C4-2B (cell line): ENCODE measurements around the gene BLOC1S1.

Source experiments
- H3K27ac ChIP-seq: fragments of 450-650 bp; 2 replicates; pipeline ENCODE4 v1.5.1; 2017
- CTCF ChIP-seq: fragments of 450-650 bp; conservative IDR thresholded peaks from 2 replicates; pipeline ENCODE4 v1.5.1; 2017; ENCODE audit warnings: mild to moderate bottlenecking
- ZFX ChIP-seq: fragments of 450-650 bp; IDR thresholded peaks from 2 replicates; pipeline ENCODE4 v1.6.1; 2017

The BLOC1S1 gene

DNA sequence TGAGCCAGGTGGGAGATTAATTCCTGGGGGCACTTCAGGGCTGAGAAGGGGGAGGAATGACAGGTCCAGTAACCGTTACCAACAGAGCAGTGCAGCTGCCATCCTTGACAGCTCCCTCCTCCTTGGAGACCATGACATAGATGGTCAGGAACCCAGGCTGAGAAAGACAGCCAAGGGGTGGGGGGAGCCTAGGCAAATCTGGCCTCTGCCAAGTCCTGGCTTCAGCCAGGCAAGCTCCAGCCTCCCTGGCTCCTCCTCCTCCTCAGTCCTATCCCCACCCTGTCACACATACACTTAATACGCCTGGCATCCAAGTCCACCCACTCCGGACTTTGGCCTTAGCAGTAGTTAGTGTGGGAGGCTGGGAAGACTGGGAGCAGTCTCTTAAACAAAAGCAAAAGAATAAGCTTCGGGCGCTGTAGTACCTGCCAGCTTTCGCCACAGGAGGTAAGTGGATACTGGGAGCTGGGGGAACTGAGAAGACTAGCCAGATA, 4.3 kb downstream of the BLOC1S1 start, which contains the start of gene RDH5:
Gene RDH5 (plus strand): TSS at position 323 of the 494 bp plus-strand sequence. CDS start 792 bp downstream, outside the sequence.
- H3K27ac ChIP-seq, result no peak within 1 kb of the TSS
- no peak for TF ChIP-seq ZFX
- TF ChIP-seq CTCF, result no peak

GRCh38 chr12:55720894-55721444, 5.1 kb downstream of the BLOC1S1 start:
- no peak for TF ChIP-seq ZFX
- peak; percentile 73 for TF ChIP-seq CTCF
- no peak overlapping the region for H3K27ac ChIP-seq

DNA sequence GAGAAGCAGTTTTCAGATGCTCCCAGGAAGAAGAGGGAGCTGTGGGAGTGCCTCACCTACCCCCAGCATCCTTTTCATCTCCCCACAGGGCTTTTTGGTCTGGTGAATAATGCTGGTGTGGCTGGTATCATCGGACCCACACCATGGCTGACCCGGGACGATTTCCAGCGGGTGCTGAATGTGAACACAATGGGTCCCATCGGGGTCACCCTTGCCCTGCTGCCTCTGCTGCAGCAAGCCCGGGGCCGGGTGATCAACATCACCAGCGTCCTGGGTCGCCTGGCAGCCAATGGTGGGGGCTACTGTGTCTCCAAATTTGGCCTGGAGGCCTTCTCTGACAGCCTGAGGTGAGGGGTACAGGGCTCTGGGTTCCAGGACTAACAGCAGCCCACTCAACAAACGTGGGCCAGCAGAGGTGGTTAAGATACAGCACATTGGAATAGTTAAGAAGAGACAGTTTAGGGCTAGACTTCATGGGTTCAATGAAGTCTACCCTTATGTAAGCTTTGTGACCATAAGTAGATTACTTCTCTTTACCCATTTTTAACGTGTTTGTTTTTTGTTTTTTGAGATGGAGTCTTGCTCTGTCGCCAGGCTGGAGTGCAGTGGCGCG, 5.9 kb downstream of the BLOC1S1 start:
- no peak for TF ChIP-seq CTCF
- TF ChIP-seq ZFX, result no peak
- H3K27ac ChIP-seq, result no peak overlapping the region

GRCh38 chr12:55722948-55723347, 7.1 kb downstream of the BLOC1S1 start:
- no peak overlapping the region for H3K27ac ChIP-seq
- TF ChIP-seq CTCF (no peak), ZFX (no peak)

DNA sequence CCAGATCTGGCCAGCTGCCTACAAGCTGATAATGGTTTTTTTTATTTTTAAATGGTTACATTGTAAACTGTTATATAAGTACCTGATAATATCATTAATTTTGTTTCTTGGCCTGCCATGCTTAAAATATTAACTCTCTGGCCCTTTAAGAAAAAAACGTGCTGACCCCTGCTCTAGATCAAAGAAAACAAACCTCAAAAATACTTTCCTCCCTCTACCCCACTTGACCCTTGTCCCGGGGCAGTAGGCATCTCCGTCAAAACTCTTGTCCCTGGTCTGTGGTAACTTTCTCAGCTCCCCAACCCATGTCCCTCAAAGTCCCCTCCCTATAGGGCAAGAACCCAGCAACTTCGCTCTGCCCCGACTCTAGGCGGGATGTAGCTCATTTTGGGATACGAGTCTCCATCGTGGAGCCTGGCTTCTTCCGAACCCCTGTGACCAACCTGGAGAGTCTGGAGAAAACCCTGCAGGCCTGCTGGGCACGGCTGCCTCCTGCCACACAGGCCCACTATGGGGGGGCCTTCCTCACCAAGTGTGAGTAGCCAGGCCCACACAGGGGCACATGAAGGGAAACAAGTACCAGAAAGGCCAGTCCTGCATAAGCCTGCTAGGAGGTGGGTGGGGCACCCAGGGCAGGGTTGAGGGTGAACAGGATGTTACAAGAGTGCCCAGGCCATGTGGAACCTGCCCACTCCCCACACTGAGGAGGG, 7.8 kb downstream of the BLOC1S1 start:
- no peak overlapping the region for H3K27ac ChIP-seq
- TF ChIP-seq CTCF (no peak), ZFX (no peak)

GRCh38 chr12:55724226-55724939, 8.5 kb downstream of the BLOC1S1 start:
- TF ChIP-seq CTCF (peak; percentile 76), ZFX (no peak)
- H3K27ac ChIP-seq, result no peak overlapping the region

- no peak; the same call in 1 of the 2 replicates for TF ChIP-seq CTCF
- TF ChIP-seq ZFX, result no peak
- H3K27ac ChIP-seq, result no peak overlapping the region
Measured at GRCh38 chr12:55724940-55725309, 9.1 kb downstream of the BLOC1S1 start.
